Activated CD4-positive, alpha-beta memory T cell treated with anti-CD3 and anti-CD28 coated beads for 36 hours (primary cell): ENCODE measurements around the gene CPD. TPM values are rescaled to one million over a fixed set of nuclear protein-coding genes. Genes with fewer than 3 reads are reported as not detected.
"Not testable (repeated sequence)": the region's sequence is repeated elsewhere in the genome, so short reads cannot be mapped to it uniquely, and the experiment has no call there.

Experiments used
- CTCF ChIA-PET: fragments of 350-600 bp; sonication (Branson Sonifier 250); formaldehyde crosslinking; loops from one replicate; lab custom pipeline; 2021; ENCODE audit warnings: antibody characterized with exemption, inconsistent platforms; lab: Charles Lee
- POLR2A ChIA-PET: fragments of 350-600 bp; sonication (Branson Sonifier 250); formaldehyde crosslinking; loops from one replicate; lab custom pipeline; 2021; ENCODE audit warnings: antibody characterized with exemption; lab: Charles Lee
- DNase-seq: peaks from one replicate; pipeline ENCODE4 v3.0.0-alpha.2; 2020
- H3K27ac Mint-ChIP-seq: one replicate; pipeline ENCODE4 v1.8.0; 2021; ENCODE audit warnings: mixed read lengths
- H3K27me3 Mint-ChIP-seq: one replicate; pipeline ENCODE4 v1.8.0; 2021; ENCODE audit warnings: mixed read lengths
- H3K36me3 Mint-ChIP-seq: one replicate; pipeline ENCODE4 v1.8.0; 2021; ENCODE audit warnings: mixed read lengths
- H3K4me1 Mint-ChIP-seq: one replicate; pipeline ENCODE4 v1.8.0; 2021; ENCODE audit warnings: low read depth, mixed read lengths
- H3K4me3 Mint-ChIP-seq: one replicate; pipeline ENCODE4 v1.8.0; 2021; ENCODE audit warnings: mild to moderate bottlenecking, mixed read lengths
- H3K9me3 Mint-ChIP-seq: one replicate; pipeline ENCODE4 v1.8.0; 2021; ENCODE audit warnings: mixed read lengths
- intact Hi-C: fragments of 100-400 bp; cut with micrococcal nuclease; formaldehyde crosslinking; loops from one replicate; pipeline ENCODE4 v1.15.1; 2023
- total RNA-seq, 2 experiments: library from RNA; stranded (reverse); gene quantifications; one replicate each; pipeline ENCODE4 v1.2.3, GENCODE V29; 2021

CPD gene
- total RNA-seq, 2 experiments from 2014 or later = 34.1 to 34.3 TPM

GRCh38 chr17:30433514-30433913, 54.8 kb downstream of the CPD start:
- Mint-ChIP-seq H3K4me1 (peaks cover 10% of the 10 kb centered on the region), H3K9me3 (no peaks in the 10 kb centered on the region), H3K27me3 (no peaks in the 10 kb centered on the region), H3K4me3 (no peak overlapping the region), H3K27ac (no peak overlapping the region), H3K36me3 (peaks cover 41% of the 10 kb centered on the region)
- ChIA-PET CTCF (interaction anchor here (1.3 kb wide), 1 partner anchor 308 kb away, joined by 4 read pairs; no protein-coding TSS in a partner anchor), POLR2A (interaction anchor here (1.0 kb wide), 1 partner anchor 20 kb away, joined by 3 read pairs; no protein-coding TSS in a partner anchor)
- intact Hi-C loops = no loop called here
- DNase-seq = no peak

GRCh38 chr17:30436729-30437128, 58.0 kb downstream of the CPD start:
- intact Hi-C loops = no loop called here
- Mint-ChIP-seq H3K36me3 (peaks cover 29% of the 10 kb centered on the region), H3K27ac (no peak overlapping the region), H3K27me3 (no peaks in the 10 kb centered on the region), H3K4me3 (no peak overlapping the region), H3K4me1 (peaks cover 10% of the 10 kb centered on the region), H3K9me3 (no peaks in the 10 kb centered on the region)
- ChIA-PET CTCF (no interaction called here), POLR2A (no interaction called here)
- DNase-seq = no peak

- H3K27me3 Mint-ChIP-seq = no peaks in the 10 kb centered on the region
- POLR2A ChIA-PET = no interaction called here
- no peak for DNase-seq
- CTCF ChIA-PET = no interaction called here
- H3K36me3 Mint-ChIP-seq = peaks cover 16% of the 10 kb centered on the region
- intact Hi-C loops = no loop called here
- H3K9me3 Mint-ChIP-seq = no peaks in the 10 kb centered on the region
- H3K27ac Mint-ChIP-seq = no peak overlapping the region
- H3K4me1 Mint-ChIP-seq = no peaks in the 10 kb centered on the region
- no peak overlapping the region for H3K4me3 Mint-ChIP-seq
These were observed 65.0 kb downstream of the CPD start for GRCh38 chr17:30443721-30444120.

- peaks cover 25% of the 10 kb centered on the region for H3K36me3 Mint-ChIP-seq
- intact Hi-C loops, H3K27ac Mint-ChIP-seq, CTCF ChIA-PET, H3K9me3 Mint-ChIP-seq, H3K27me3 Mint-ChIP-seq, DNase-seq, H3K4me1 Mint-ChIP-seq, POLR2A ChIA-PET, H3K4me3 Mint-ChIP-seq: not testable (repeated sequence)
These were observed 67.9 kb downstream of the CPD start for GRCh38 chr17:30446640-30447039.

GRCh38 chr17:30449480-30449879, 70.8 kb downstream of the CPD start:
- no peaks in the 10 kb centered on the region for H3K9me3 Mint-ChIP-seq
- no peak overlapping the region for H3K27ac Mint-ChIP-seq
- H3K4me3 Mint-ChIP-seq = no peak overlapping the region
- H3K36me3 Mint-ChIP-seq = peaks cover 37% of the 10 kb centered on the region
- ChIA-PET CTCF (no interaction called here), POLR2A (no interaction called here)
- DNase-seq = no peak
- no peaks in the 10 kb centered on the region for H3K27me3 Mint-ChIP-seq
- no peaks in the 10 kb centered on the region for H3K4me1 Mint-ChIP-seq
- intact Hi-C loops = no loop called here

GRCh38 chr17:30450125-30451027, 71.6 kb downstream of the CPD start:
- DNase-seq = no peak
- Mint-ChIP-seq H3K9me3 (no peaks in the 10 kb centered on the region), H3K4me1 (no peaks in the 10 kb centered on the region), H3K36me3 (peaks cover 35% of the 10 kb centered on the region), H3K27me3 (no peaks in the 10 kb centered on the region), H3K27ac (no peak overlapping the region), H3K4me3 (no peak overlapping the region)
- intact Hi-C loops = no loop called here
- ChIA-PET CTCF (interaction anchor here (0.6 to 0.9 kb wide), 2 partner anchors 110 to 146 kb away, joined by 3 read pairs; no protein-coding TSS in a partner anchor), POLR2A (no interaction called here)

GRCh38 chr17:30454635-30455034, 75.9 kb downstream of the CPD start:
- POLR2A ChIA-PET = no interaction called here
- H3K9me3 Mint-ChIP-seq = no peaks in the 10 kb centered on the region
- H3K27ac Mint-ChIP-seq = no peak overlapping the region
- CTCF ChIA-PET = interaction anchor here (1.5 kb wide), 1 partner anchor 22 kb away, joined by 3 read pairs; no protein-coding TSS in a partner anchor
- intact Hi-C loops = no loop called here
- H3K27me3 Mint-ChIP-seq = no peaks in the 10 kb centered on the region
- H3K36me3 Mint-ChIP-seq = peaks cover 37% of the 10 kb centered on the region
- DNase-seq = no peak
- no peaks in the 10 kb centered on the region for H3K4me1 Mint-ChIP-seq
- H3K4me3 Mint-ChIP-seq = no peak overlapping the region

GRCh38 chr17:30458371-30458770, 79.6 kb downstream of the CPD start:
- ChIA-PET CTCF (interaction anchor here (0.7 kb wide), 1 partner anchor 233 kb away, joined by 4 read pairs; no protein-coding TSS in a partner anchor), POLR2A (no interaction called here)
- intact Hi-C loops = no loop called here
- H3K36me3 Mint-ChIP-seq = peaks cover 33% of the 10 kb centered on the region
- no peaks in the 10 kb centered on the region for H3K4me1 Mint-ChIP-seq
- no peaks in the 10 kb centered on the region for H3K27me3 Mint-ChIP-seq
- H3K9me3 Mint-ChIP-seq = no peaks in the 10 kb centered on the region
- no peak overlapping the region for H3K27ac Mint-ChIP-seq
- no peak for DNase-seq
- H3K4me3 Mint-ChIP-seq = no peak overlapping the region

- H3K27ac Mint-ChIP-seq, intact Hi-C loops, H3K9me3 Mint-ChIP-seq, POLR2A ChIA-PET, H3K4me1 Mint-ChIP-seq, H3K27me3 Mint-ChIP-seq, H3K4me3 Mint-ChIP-seq, DNase-seq: not testable (repeated sequence)
- peaks cover 31% of the 10 kb centered on the region for H3K36me3 Mint-ChIP-seq
- CTCF ChIA-PET = interaction anchor here (0.7 kb wide), 1 partner anchor 234 kb away, joined by 4 read pairs; no protein-coding TSS in a partner anchor
These were observed 80.2 kb downstream of the CPD start for GRCh38 chr17:30458797-30459413.

- intact Hi-C loops = no loop called here
- H3K9me3 Mint-ChIP-seq = no peaks in the 10 kb centered on the region
- no peak overlapping the region for H3K4me3 Mint-ChIP-seq
- POLR2A ChIA-PET = no interaction called here
- no peak overlapping the region for H3K27ac Mint-ChIP-seq
- CTCF ChIA-PET = interaction anchor here (3.4 kb wide), 1 partner anchor 9 kb away, joined by 18 read pairs; the partner anchor contains the start of gene GOSR1
- DNase-seq = no peak
- H3K36me3 Mint-ChIP-seq = no peaks in the 10 kb centered on the region
- H3K4me1 Mint-ChIP-seq = no peaks in the 10 kb centered on the region
- peaks cover 2% of the 10 kb centered on the region for H3K27me3 Mint-ChIP-seq
These were observed 89.7 kb downstream of the CPD start for GRCh38 chr17:30468465-30468864.

GRCh38 chr17:30472238-30472890, 93.6 kb downstream of the CPD start:
- Mint-ChIP-seq H3K4me3 (no peak overlapping the region), H3K27ac (no peak overlapping the region), H3K4me1 (peaks cover 15% of the 10 kb centered on the region), H3K27me3 (peaks cover 2% of the 10 kb centered on the region), H3K36me3 (peaks cover 2% of the 10 kb centered on the region), H3K9me3 (no peaks in the 10 kb centered on the region)
- POLR2A ChIA-PET = no interaction called here
- DNase-seq = no peak
- intact Hi-C loops = loop anchor here (10.0 kb wide), 1 partner anchor 242 kb away; no protein-coding TSS in a partner anchor
- CTCF ChIA-PET = interaction anchor here (1.0 kb wide), 1 partner anchor 133 kb away, joined by 3 read pairs; no protein-coding TSS in a partner anchor
